GM18505 (cell line): ENCODE results near the gene ATRX.
"Not testable (repeated sequence)": the region's sequence is repeated elsewhere in the genome, so short reads cannot be mapped to it uniquely, and the experiment has no call there.

Experiments
- ATAC-seq: cut with Tn5 transposase; IDR thresholded peaks from one replicate; pipeline ENCODE4 v1.9.1; 2021; ENCODE audit not compliant: unreplicated experiment
- POLR2A ChIP-seq: IDR thresholded peaks from 4 replicates; pipeline ENCODE4 v1.6.1; 2011; ENCODE audit warnings: borderline replicate concordance; ENCODE audit not compliant: insufficient read depth, insufficient read length; ENCODE audit errors: extremely low read depth

The ATRX gene

DNA sequence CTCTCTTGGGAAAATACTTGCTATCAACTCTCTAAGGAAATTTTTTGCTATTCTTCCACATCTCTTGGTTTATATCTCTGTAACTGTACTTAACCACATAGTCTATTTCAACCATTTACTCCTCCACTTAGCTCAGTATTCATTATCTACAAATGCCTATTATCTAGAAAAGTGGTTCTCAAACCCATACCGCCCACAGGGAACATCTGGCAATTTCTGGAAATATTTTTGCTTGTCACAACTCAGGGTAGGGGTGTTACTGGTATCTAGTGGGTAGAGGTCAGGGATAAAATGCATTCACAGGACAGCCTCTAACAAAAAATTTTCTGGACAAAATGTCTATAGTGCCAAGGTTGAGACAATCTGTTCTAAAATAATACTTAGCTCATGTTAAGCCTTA is 14.4 kb downstream of the ATRX start:
- no peak for ATAC-seq
- TF ChIP-seq POLR2A, result no peak

DNA sequence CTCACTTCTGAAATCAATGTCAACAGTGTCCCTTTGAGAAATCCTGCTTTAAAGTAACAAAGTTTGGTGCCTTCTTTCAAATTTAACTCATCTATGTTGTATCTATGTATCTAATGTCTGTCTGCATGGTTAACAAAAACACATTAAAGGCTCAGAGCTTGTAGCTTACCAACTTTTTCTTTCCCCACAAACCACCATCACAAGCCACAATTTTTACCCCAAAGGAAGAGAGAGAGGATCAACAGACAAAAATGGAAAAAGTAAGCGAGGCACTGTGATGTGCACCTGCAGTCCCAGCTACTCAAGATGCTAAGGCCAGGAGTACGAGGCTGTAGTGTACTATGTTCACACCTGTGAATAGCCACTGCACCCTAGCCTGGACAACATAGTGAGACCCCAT is 17.2 kb downstream of the ATRX start:
- no peak for TF ChIP-seq POLR2A
- ATAC-seq, result no peak

DNA sequence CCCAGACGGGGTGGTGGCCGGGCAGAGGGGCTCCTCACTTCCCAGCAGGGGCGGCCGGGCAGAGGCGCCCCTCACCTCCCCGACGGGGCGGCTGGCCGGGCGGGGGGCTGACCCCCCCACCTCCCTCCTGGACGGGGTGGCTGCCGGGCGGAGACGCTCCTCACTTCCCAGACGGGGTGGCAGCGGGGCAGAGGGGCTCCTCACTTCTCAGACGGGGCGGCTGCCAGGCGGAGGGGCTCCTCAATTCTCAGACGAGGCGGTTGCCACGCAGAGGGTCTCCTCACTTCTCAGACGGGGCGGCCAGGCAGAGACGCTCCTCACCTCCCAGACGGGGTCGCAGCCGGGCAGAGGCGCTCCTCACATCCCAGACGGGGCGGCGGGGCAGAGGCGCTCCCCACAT is 19.8 kb downstream of the ATRX start:
- ATAC-seq, result not testable (repeated sequence)

DNA sequence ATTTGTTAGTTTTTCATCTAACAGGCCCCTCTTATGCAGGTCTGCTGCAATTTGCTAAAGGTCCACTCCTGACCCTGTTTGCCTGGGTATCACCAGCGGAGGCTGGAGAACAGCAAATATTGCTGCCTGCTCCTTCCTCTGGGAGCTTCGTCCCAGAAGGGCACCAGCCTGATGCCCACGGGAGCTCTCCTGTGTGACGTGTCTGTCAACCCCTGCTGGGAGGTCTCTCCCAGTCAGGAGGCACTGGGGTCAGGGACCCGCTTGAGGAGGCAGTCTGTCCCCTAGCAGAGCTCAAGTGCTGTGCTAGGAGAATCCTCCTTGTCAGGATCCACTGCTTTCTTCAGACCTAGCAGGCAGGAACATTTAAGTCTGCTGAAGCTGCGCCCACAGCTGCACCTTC is 30.5 kb downstream of the ATRX start:
- ATAC-seq, result no peak
- no peak for TF ChIP-seq POLR2A

DNA sequence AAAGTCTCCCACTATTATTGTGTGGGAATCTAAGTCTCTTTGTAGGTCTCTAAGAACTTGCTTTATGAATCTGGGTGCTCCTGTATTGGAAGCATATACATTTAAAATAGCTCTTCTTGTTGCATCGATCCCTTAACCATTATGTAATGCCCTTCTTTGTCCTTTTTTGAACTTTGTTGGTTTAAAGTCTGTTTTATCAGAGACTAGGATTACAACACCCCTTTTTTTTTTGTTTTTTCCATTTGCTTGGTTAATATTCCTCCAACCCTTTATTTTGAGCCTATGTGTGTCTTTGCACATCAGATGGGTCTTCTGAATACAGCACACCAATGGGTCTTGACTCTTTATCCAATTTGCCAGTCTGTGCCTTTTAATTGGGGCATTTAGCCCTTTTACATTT is 32.1 kb downstream of the ATRX start:
- ATAC-seq, result not testable (repeated sequence)

DNA sequence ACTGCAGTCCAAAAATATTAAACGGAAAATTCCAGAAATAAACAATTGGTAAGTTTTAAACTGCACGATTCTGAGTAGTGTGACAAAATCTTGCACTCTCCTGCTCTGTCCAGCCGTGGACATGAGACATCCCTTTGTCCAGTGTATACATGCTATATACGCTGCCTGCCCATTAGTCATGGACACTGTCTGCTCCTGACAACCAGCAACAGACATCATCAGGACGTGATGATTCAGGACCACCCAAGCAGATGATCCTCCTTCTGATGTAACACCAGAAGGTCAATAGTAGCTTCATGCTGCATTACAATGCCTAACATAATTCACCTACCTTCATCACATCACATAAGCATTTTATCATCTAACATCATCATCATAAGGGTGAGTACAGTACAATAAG is 36.3 kb downstream of the ATRX start:
- ATAC-seq, result no peak

DNA sequence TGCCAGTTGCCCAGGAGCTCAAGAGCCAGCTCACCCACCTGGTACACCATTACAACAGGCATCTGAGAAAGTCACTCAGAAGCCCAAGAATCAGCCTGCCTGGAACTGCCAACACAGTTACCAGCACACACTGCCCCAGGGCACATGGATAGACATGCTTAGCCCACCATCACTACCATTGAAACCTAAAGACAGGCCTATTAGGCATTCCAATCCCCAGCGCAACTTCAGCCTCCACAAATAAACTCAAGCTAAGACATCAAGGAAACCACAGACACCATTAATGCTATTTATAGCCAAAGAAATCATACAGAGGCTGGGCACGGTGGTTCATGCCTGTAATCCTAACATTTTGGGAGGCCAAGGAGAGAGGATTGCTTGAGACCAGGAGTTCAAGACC is 42.3 kb downstream of the ATRX start:
- no peak for TF ChIP-seq POLR2A
- ATAC-seq, result no peak

More for the DNA sequence above, 36.3 kb downstream of the ATRX start:
- no peak for TF ChIP-seq POLR2A

DNA sequence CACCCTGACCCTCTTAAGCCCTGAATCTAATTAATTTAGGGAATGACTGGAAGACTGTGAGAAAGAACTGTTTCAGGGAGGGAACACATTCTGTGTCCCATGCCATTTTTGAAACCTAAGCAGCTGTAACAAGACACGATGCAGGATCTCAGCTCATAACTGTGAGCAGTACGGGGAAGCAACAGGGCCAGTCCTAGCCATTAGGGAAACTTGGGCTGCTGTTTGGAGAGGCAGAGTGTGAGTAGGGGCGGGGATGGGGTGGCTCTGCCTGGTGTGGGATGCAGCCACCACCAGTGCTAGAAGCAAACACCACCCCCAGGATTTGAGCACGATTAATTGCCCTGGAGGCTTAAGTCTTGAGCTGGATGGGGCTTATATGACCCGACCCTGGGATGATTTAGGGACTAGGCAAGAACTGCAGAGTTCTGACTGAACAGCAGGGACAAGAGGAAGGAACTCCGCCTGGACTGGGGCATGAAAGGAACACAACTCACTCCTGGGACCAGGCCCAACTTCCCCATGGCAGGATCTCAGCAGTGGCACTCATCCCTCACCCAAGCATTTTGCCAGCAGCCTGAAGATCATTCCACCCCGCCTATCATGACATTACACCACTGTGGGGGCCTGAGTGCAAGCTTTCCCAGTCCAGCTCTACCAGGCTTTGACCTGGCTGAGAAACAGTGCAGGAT is 43.1 kb downstream of the ATRX start:
- no peak for ATAC-seq
- TF ChIP-seq POLR2A, result no peak

DNA sequence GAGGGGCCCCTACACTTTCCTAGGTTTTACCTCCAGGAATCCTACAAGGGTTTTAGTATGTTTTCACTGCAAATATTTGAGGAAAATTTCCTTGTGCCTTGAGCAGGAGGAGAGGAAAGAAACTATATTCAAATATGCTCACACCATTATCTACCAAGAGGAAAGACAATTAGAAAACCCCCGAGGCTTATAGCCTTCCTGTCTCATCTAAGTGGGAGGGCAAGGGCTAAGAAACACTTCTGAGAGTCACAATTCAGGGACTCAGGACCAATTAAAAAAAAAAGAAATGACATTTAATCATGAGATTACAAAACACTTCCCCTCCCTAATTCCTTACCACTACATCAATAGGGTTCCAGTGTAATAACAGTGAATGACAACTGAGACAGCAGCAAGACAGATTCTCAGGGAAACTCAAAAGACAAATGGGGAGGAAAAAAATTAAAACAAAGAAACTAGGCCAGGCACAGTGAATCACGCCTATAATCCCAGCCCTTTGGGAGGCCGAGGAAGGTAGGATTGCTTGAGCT is 45.6 kb downstream of the ATRX start:
- no peak for TF ChIP-seq POLR2A

DNA sequence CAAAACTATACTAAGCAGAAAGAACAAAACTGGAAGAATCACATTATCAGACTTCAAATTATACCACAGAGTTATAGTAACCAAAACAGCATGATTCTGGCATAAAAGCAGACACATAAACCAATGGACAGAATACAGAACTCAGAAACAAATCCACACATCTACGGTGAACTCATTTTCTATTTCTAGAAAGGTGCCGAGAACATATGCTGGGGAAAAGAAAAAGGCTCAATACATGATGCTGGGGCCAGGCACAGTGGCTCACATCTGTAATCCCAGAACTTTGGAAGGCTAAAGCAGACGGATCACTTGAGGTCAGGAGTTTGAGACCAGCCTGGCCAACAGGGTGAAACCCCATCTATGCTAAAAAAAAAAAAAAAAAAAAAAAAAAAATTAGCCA is 52.7 kb downstream of the ATRX start:
- ATAC-seq, result no peak
- TF ChIP-seq POLR2A, result no peak

More for the DNA sequence above, 45.6 kb downstream of the ATRX start:
- no peak for ATAC-seq

DNA sequence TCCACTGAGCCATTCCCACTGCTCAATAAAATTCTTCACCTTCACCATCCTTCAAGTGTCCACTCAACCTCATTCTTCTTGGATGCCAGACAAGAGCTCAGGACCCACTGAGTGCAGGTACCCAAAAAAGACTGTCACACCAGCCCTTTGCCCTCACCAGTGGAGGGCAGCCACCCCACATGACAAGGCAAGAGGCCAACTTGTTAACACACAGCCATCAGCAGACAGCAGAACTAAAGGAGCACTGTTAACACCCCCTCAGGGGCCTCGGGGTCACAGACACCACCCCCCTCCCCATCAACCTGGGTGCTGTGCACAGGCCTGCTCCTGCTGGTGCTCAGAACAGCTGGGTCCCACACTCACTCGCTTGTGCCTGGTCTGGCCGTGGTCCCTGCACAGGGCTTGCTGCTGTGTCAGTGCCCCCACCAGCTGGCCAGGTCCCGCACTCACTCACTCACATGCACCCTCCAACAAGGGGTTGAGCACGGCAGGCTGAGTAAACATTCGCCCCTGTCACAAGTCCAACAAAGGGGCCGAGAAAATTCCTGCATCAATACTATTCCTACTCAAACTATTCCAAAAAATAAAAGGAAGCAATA is 54.1 kb downstream of the ATRX start:
- no peak for ATAC-seq
- TF ChIP-seq POLR2A, result no peak

DNA sequence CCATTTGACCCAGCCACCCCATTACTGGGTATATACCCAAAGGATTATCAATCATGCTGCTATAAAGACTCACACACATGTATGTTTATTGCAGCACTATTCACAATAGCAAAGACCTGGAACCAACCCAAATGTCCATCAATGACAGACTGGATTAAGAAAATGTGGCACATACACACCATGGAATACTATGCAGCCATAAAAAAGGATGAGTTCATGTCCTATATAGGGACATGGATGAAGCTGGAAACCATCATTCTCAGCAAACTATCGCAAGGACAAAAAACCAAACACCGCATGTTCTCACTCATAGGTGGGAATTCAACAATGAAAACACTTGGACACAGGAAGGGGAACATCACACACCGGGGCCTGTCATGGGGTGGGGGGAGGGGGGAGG is 59.9 kb downstream of the ATRX start:
- ATAC-seq, result not testable (repeated sequence)

DNA sequence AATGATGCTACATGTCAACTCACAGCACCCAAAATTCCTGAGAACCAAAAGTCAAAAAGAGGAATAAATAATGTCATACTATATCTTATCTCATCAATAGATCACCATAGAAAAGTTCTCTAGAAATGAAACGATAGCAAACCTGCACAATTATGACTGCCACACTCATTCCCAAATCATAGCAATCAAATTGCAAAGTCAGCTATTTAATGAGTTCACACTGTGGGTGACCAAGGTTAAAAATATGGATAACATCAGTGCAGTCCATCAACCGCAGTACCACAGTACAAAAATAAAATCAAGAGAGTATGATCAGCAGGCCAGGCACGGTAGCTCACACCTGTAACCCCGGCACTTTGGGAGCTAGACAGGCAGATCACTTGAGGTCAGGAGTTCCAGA is 62.3 kb downstream of the ATRX start:
- no peak for ATAC-seq
- no peak for TF ChIP-seq POLR2A

DNA sequence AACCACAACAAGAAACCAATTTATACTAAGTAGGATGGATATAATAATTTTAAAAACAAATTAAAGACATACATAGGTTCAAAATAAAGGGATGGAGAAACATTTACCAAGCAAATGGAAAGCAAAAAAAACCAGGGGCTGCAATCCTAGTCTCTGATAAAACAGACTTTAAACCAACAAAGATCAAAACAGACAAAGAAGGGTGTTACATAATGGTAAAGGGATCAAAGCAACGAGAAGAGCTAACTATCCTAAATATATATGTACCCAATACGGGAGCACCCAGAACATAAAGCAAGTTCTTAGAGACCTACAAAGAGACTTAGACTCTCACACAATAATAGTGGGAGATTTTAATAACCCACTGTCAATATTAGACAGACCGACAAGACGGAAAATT is 66.6 kb downstream of the ATRX start:
- no peak for ATAC-seq
- no peak for TF ChIP-seq POLR2A

DNA sequence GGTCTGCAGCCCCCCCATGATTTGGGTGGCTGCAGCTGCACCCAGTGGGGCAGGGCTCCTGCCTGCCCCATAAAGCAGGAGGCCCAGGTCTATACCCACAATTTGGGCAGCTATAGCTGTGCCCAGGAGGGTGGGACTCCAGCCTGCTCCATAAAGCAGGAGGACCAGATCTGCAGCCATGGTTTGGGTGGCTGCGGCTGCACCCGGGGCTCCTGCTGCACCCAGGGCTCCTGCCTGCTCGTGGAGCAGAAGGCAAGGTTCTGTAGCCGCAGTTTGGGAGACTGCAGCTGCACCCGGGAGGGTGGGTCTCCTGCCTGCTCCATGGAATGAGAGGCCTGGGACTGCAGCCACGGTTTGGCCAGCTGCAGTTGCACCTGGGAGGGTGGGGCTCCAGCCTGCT is 81.1 kb downstream of the ATRX start:
- no peak for TF ChIP-seq POLR2A
- ATAC-seq, result no peak
